ENCODE results near the gene PDCL3.

The PDCL3 gene

GRCh38 chr2:100561191-100561590 lies 1.6 kb upstream of the PDCL3 start:
- DNase-seq, result no peak

- no peak for DNase-seq
Measured at GRCh38 chr2:100563407-100564247, 834 bp downstream of the PDCL3 start.

- no peak for DNase-seq
Measured at GRCh38 chr2:100568989-100569388, 6.2 kb downstream of the PDCL3 start.

- no peak for DNase-seq
Measured at GRCh38 chr2:100571668-100572067, 8.9 kb downstream of the PDCL3 start.

GRCh38 chr2:100577777-100578176 lies 15.0 kb downstream of the PDCL3 start:
- DNase-seq, result peak; percentile 8

GRCh38 chr2:100580367-100581276 lies 17.8 kb downstream of the PDCL3 start:
- no peak for DNase-seq

- DNase-seq, result no peak
Measured at GRCh38 chr2:100581277-100581612, 18.5 kb downstream of the PDCL3 start.

- DNase-seq, result no peak
Measured at GRCh38 chr2:100584816-100585215, 22.0 kb downstream of the PDCL3 start.

- DNase-seq, result peak; percentile 39
Measured at GRCh38 chr2:100588071-100588786, 25.4 kb downstream of the PDCL3 start.

- DNase-seq, result no peak
Measured at GRCh38 chr2:100589527-100589926, 26.7 kb downstream of the PDCL3 start.

GRCh38 chr2:100592226-100592625 lies 29.4 kb downstream of the PDCL3 start:
- DNase-seq, result peak; percentile 24

- no peak for DNase-seq
Measured at GRCh38 chr2:100596465-100596864, 33.7 kb downstream of the PDCL3 start.

- no peak for DNase-seq
Measured at GRCh38 chr2:100599566-100599965, 36.8 kb downstream of the PDCL3 start.

- no peak for DNase-seq
Measured at GRCh38 chr2:100601661-100602060, 38.9 kb downstream of the PDCL3 start.

GRCh38 chr2:100603414-100603813 lies 40.6 kb downstream of the PDCL3 start:
- DNase-seq, result no peak

- peak; percentile 31 for DNase-seq
Measured at GRCh38 chr2:100603948-100604633, 41.3 kb downstream of the PDCL3 start.

GRCh38 chr2:100606332-100606725 lies 43.5 kb downstream of the PDCL3 start:
- no peak for DNase-seq

- peak; percentile 31 for DNase-seq
Measured at GRCh38 chr2:100606726-100607343, 44.0 kb downstream of the PDCL3 start.

GRCh38 chr2:100610381-100610831 lies 47.6 kb downstream of the PDCL3 start:
- peak; percentile 48 for DNase-seq

- DNase-seq, result no peak
Measured at GRCh38 chr2:100611079-100612029, 48.6 kb downstream of the PDCL3 start.

Data from fibroblast of upper back skin (primary cell).